GM10847 (cell line): ENCODE results near the gene C1orf198.

ENCODE experiments used
- POLR2A ChIP-seq: IDR thresholded peaks from 2 replicates; pipeline ENCODE4 v1.6.1; 2011; ENCODE audit not compliant: insufficient read length; ENCODE audit errors: extremely low read depth

The C1orf198 gene

GRCh38 chr1:230867903-230868735 lies at the start of gene C1orf198:
Gene C1orf198 (minus strand): TSS chr1:230868521. CDS start chr1:230868512, 9 bp downstream.
- no peak for TF ChIP-seq POLR2A

- TF ChIP-seq POLR2A: no peak
Observed at GRCh38 chr1:230917284-230918135, 49.2 kb upstream of the C1orf198 start.

GRCh38 chr1:230916587-230917283 lies 48.4 kb upstream of the C1orf198 start:
- no peak for TF ChIP-seq POLR2A

- TF ChIP-seq POLR2A: no peak
Observed at GRCh38 chr1:230915078-230915477, 46.8 kb upstream of the C1orf198 start.

GRCh38 chr1:230913496-230913895 lies 45.2 kb upstream of the C1orf198 start:
- no peak for TF ChIP-seq POLR2A

- no peak for TF ChIP-seq POLR2A
Observed at GRCh38 chr1:230910755-230911117, 42.4 kb upstream of the C1orf198 start.

- no peak for TF ChIP-seq POLR2A
Observed at GRCh38 chr1:230909974-230910754, 41.8 kb upstream of the C1orf198 start.

- no peak for TF ChIP-seq POLR2A
Observed at GRCh38 chr1:230907472-230908205, 39.3 kb upstream of the C1orf198 start.

GRCh38 chr1:230906226-230906625 lies 37.9 kb upstream of the C1orf198 start:
- TF ChIP-seq POLR2A: no peak

- TF ChIP-seq POLR2A: no peak
Observed at GRCh38 chr1:230905733-230906132, 37.4 kb upstream of the C1orf198 start.

GRCh38 chr1:230902349-230902923 lies 34.1 kb upstream of the C1orf198 start:
- TF ChIP-seq POLR2A: no peak

GRCh38 chr1:230901671-230902070 lies 33.4 kb upstream of the C1orf198 start:
- no peak for TF ChIP-seq POLR2A

- no peak for TF ChIP-seq POLR2A
Observed at GRCh38 chr1:230900984-230901383, 32.7 kb upstream of the C1orf198 start.

- TF ChIP-seq POLR2A: no peak
Observed at GRCh38 chr1:230899841-230900251, 31.5 kb upstream of the C1orf198 start.

GRCh38 chr1:230898748-230899147 lies 30.4 kb upstream of the C1orf198 start:
- no peak for TF ChIP-seq POLR2A
